A673 (cell line): ENCODE measurements around the gene CPNE2. TPM values are rescaled to one million over a fixed set of nuclear protein-coding genes. Genes with fewer than 3 reads are reported as not detected.

Source experiments
- BruUV-seq: library from RNA; stranded (reverse); fragments of 400-500 nt; replicated peaks from 2 replicates; lab custom pipeline; 2021; lab: Mats Ljungman, UMichigan
- CTCF ChIA-PET: fragments of 300-600 bp; sonication (Branson Sonifier 250); formaldehyde crosslinking; loops from one replicate; lab custom pipeline; 2022; ENCODE audit warnings: antibody characterized with exemption; lab: Charles Lee
- POLR2A ChIA-PET: fragments of 300-600 bp; sonication (Branson Sonifier 250); formaldehyde crosslinking; loops from one replicate; lab custom pipeline; 2022; ENCODE audit warnings: antibody characterized with exemption; ENCODE audit not compliant: low non-redundant PET; lab: Charles Lee
- DNase-seq: peaks from one replicate; pipeline ENCODE4 v3.0.0-alpha.2; 2015; ENCODE audit warnings: low spot score
- H3K27ac ChIP-seq: fragments of 200-600 bp; sonication (generic); 2 replicates; pipeline ENCODE4 v1.5.1; 2016; ENCODE audit warnings: mixed run types, low read depth, mild to moderate bottlenecking, mixed read lengths, antibody characterized with exemption, low read length; ENCODE audit not compliant: poor library complexity, severe bottlenecking
- H3K27me3 ChIP-seq: fragments of 200-600 bp; sonication (generic); replicated peaks from 2 replicates; pipeline ENCODE4 v1.6.1; 2017; ENCODE audit warnings: mixed run types, low read depth, mild to moderate bottlenecking, mixed read lengths, antibody characterized with exemption, low read length; ENCODE audit not compliant: insufficient read depth, poor library complexity
- H3K36me3 ChIP-seq: fragments of 200-600 bp; sonication (generic); 2 replicates; pipeline ENCODE4 v1.6.1; 2016; ENCODE audit warnings: mixed run types, mild to moderate bottlenecking, mixed read lengths, antibody characterized with exemption, low read length; ENCODE audit not compliant: insufficient read depth, poor library complexity, severe bottlenecking
- H3K4me1 ChIP-seq: fragments of 200-600 bp; sonication (generic); 2 replicates; pipeline ENCODE4 v1.6.1; 2017; ENCODE audit warnings: mixed run types, mild to moderate bottlenecking, mixed read lengths, antibody characterized with exemption, low read length; ENCODE audit not compliant: insufficient read depth, poor library complexity, severe bottlenecking
- H3K4me3 ChIP-seq: fragments of 200-600 bp; sonication (generic); 2 replicates; pipeline ENCODE4 v1.5.1; 2016; ENCODE audit warnings: low read depth, mixed run types, mild to moderate bottlenecking, mixed read lengths, low read length; ENCODE audit not compliant: poor library complexity, severe bottlenecking
- H3K9me3 ChIP-seq: fragments of 200-600 bp; sonication (generic); 2 replicates; pipeline ENCODE4 v1.6.1; 2016; ENCODE audit warnings: mixed run types, low read depth, mild to moderate bottlenecking, mixed read lengths, antibody characterized with exemption, low read length; ENCODE audit not compliant: poor library complexity, severe bottlenecking
- EZH2 ChIP-seq: fragments of 200-600 bp; sonication (generic); IDR thresholded peaks from 2 replicates; pipeline ENCODE4 v1.6.1; 2017; ENCODE audit warnings: borderline replicate concordance, low read depth, mild to moderate bottlenecking, mixed read lengths, antibody characterized with exemption, low read length; ENCODE audit not compliant: poor library complexity, severe bottlenecking
- intact Hi-C: fragments of 100-400 bp; cut with micrococcal nuclease; formaldehyde crosslinking; loops from one replicate; pipeline ENCODE4 v1.10.0; 2022; ENCODE audit not compliant: unreplicated experiment
- total RNA-seq: library from RNA; stranded (reverse); gene quantifications from 2 replicates; pipeline ENCODE4 v1.2.3, GENCODE V29; 2021
- TF ChIP-seq, protein P1 (sequence below): fragments of 300-800, 200-600 bp; sonication (generic); conservative IDR thresholded peaks from 2 replicates; pipeline ENCODE4 v1.5.1; 2017; ENCODE audit warnings: low read depth, mild to moderate bottlenecking, antibody characterized with exemption, low read length, moderate library complexity, mixed read lengths

CPNE2 gene
- total RNA-seq, 1 experiment from 2014 or later: 38.1 TPM

DNA sequence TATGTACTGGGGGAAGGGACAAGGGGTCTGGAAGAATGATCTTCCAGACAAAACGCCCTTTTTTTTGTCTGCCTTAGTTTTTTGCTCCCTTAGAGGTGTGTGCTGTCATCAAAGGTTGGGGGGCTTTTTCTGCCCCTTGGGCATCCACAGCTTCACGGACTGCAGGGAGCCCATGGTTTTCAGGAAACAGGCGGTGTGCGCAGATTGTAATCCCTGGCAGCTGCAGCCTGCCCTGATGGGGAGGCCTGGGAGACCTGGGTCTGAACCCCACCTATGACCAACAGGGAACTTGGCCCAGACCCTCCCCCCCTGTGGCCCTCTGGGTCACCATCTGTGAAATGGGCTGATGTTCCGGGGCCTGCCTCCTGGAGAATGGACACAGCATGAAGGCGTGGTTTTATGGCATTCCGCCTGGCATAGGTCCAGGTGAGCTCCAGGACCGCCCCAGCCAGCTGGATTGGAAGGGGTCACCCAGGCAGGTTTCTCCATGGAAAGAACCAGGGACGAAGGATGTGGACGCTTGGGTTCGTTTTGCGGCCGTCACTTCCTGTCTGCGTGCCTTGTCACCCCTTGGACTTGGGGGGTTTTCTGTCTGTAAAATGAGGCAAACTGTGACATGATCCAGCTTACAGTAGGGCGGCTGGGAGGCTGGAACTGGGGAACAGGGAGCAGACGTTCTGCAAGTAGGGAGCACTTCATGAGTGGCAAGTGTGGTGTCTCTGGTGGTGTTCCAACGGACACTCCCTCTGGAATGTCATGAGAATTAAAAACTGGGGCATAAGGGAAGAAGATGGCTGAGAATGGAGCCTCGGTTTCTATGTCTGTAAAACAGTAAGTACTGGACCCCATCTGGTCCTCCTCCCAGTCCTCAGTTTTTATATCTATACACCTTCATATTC is 1.5 kb downstream of the CPNE2 start:
- no peaks in the 10 kb centered on the region for H3K36me3 ChIP-seq
- no peak for TF ChIP-seq EZH2
- TF ChIP-seq, protein P1, sequence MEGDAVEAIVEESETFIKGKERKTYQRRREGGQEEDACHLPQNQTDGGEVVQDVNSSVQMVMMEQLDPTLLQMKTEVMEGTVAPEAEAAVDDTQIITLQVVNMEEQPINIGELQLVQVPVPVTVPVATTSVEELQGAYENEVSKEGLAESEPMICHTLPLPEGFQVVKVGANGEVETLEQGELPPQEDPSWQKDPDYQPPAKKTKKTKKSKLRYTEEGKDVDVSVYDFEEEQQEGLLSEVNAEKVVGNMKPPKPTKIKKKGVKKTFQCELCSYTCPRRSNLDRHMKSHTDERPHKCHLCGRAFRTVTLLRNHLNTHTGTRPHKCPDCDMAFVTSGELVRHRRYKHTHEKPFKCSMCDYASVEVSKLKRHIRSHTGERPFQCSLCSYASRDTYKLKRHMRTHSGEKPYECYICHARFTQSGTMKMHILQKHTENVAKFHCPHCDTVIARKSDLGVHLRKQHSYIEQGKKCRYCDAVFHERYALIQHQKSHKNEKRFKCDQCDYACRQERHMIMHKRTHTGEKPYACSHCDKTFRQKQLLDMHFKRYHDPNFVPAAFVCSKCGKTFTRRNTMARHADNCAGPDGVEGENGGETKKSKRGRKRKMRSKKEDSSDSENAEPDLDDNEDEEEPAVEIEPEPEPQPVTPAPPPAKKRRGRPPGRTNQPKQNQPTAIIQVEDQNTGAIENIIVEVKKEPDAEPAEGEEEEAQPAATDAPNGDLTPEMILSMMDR: no peak
- peak overlapping the region; percentile 80 for H3K4me3 ChIP-seq
- H3K27me3 ChIP-seq: no peaks in the 10 kb centered on the region
- H3K4me1 ChIP-seq: peaks cover 15% of the 10 kb centered on the region
- ChIA-PET CTCF (interaction anchor here (0.6 to 2.1 kb wide), 7 partner anchors 9 to 243 kb away, joined by 4 to 10 read pairs (median 5); no protein-coding TSS in a partner anchor), POLR2A (no interaction called here)
- BruUV-seq: no TSS peak
- H3K27ac ChIP-seq: no peak overlapping the region
- no peaks in the 10 kb centered on the region for H3K9me3 ChIP-seq
- no peak for DNase-seq
- intact Hi-C loops: no loop called here

DNA sequence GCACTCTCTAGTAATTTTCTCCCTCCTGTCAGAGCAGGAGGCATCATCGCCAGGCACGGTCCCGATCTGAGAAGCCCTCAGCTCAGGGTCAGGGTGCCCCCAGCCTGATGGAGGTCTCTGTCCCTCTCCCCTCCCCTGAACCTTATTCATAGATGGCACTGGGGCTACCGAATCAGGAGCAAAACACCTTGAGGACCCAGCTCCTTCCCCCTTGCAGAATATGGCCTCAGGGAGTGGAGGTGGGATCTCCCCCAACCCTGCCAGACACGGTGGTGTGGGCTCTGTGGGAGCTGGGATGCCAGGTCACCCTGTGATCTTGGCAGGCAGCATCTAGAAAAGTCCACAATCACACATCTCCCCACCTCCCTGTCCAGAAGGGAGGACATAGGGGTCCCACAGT is 2.5 kb downstream of the CPNE2 start:
- no peak for DNase-seq
- intact Hi-C loops: no loop called here
- no peak overlapping the region for H3K4me3 ChIP-seq
- H3K4me1 ChIP-seq: peaks cover 15% of the 10 kb centered on the region
- H3K36me3 ChIP-seq: no peaks in the 10 kb centered on the region
- H3K9me3 ChIP-seq: no peaks in the 10 kb centered on the region
- H3K27ac ChIP-seq: no peak overlapping the region
- CTCF ChIA-PET: no interaction called here
- POLR2A ChIA-PET: interaction anchor here (0.6 kb wide), 1 partner anchor 336 kb away, joined by 3 read pairs; no protein-coding TSS in a partner anchor
- TF ChIP-seq, protein P1: no peak
- no peak for TF ChIP-seq EZH2
- BruUV-seq: no TSS peak
- no peaks in the 10 kb centered on the region for H3K27me3 ChIP-seq

DNA sequence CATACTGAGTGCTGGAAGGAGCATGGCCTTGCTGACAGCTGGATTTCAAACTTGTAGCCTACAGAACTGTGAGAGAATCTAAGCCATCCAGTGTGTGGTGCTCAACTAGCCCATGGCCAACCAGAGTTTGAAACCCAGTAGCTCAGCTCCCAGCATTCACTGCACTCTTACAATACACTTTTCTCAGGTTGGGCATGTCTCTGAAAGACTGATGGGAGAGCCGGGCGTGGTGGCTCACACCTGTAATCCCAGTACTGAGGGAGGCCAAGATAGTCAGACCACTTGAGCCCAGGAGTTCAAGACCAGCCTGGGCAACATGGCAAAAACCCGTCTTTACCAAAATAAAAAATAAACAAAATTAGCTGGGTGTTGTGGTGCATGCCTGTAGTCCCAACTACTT is 3.8 kb downstream of the CPNE2 start:
- POLR2A ChIA-PET: no interaction called here
- H3K9me3 ChIP-seq: no peaks in the 10 kb centered on the region
- intact Hi-C loops: no loop called here

More for the DNA sequence above, 3.8 kb downstream of the CPNE2 start:
- Histone ChIP-seq H3K27me3 (no peaks in the 10 kb centered on the region), H3K4me1 (peaks cover 15% of the 10 kb centered on the region), H3K4me3 (no peak overlapping the region), H3K36me3 (no peaks in the 10 kb centered on the region), H3K27ac (no peak overlapping the region)
- BruUV-seq: no TSS peak
- DNase-seq: no peak
- TF ChIP-seq EZH2: no peak
- TF ChIP-seq, protein P1: no peak
- CTCF ChIA-PET: no interaction called here
